GM18520 (cell line): ENCODE results near the gene NGB.

Experiments used
- ATAC-seq: cut with Tn5 transposase; IDR thresholded peaks from one replicate; pipeline ENCODE4 v1.9.1; 2021; ENCODE audit not compliant: unreplicated experiment

The NGB gene

DNA sequence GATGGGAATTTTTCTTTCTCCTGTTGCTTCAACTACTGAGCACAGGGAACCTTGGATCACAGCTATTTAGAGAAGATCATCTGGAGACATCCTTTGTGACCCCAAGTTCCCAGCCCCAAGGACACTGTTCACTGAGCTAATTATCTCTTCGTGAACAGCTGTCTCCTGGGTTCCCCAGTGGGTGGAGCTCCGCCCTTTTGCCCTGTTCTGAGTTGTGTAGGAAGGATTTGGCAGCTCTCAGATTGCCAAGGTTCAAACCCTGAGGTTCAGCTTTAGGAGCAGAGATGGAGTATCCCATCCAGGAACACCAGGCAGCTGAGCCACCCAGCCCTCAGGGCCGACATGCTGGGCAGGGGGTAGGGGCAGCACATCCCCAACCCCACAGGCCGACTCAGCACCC, 32.0 kb downstream of the NGB start:
- ATAC-seq, result no peak

GRCh38 chr14:77238356-77238755, 32.6 kb downstream of the NGB start:
- ATAC-seq, result no peak

GRCh38 chr14:77236814-77237213, 34.2 kb downstream of the NGB start:
- no peak for ATAC-seq

DNA sequence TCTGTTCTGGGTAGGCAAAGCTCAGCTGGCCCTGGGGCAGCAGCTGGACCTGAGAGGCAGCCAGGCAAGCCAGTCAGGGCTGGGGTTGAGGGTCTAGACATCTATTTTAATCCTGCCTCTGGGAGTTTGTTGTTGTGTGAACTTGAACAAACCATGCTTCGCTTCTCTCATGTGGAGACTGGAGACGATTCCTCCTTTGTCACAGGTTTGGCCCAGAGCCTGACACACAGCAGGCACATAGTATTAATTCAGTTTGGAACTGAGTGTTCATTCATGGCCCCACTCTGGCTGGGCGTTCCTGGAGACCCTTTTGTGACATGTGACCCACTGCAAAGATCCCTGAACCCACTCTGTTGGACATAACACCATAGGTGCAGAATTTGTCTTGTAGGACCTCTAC, 39.3 kb downstream of the NGB start:
- no peak for ATAC-seq

- no peak for ATAC-seq
Measured at GRCh38 chr14:77230914-77231313, 40.1 kb downstream of the NGB start.

GRCh38 chr14:77228056-77228455, 43.0 kb downstream of the NGB start:
- ATAC-seq, result no peak

- ATAC-seq, result no peak
Measured at GRCh38 chr14:77225892-77226557, 45.0 kb downstream of the NGB start.

GRCh38 chr14:77225254-77225653, 45.8 kb downstream of the NGB start:
- no peak for ATAC-seq

- ATAC-seq, result no peak
Measured at GRCh38 chr14:77224212-77224611, 46.8 kb downstream of the NGB start.

GRCh38 chr14:77222546-77223225, 48.3 kb downstream of the NGB start:
- no peak for ATAC-seq

DNA sequence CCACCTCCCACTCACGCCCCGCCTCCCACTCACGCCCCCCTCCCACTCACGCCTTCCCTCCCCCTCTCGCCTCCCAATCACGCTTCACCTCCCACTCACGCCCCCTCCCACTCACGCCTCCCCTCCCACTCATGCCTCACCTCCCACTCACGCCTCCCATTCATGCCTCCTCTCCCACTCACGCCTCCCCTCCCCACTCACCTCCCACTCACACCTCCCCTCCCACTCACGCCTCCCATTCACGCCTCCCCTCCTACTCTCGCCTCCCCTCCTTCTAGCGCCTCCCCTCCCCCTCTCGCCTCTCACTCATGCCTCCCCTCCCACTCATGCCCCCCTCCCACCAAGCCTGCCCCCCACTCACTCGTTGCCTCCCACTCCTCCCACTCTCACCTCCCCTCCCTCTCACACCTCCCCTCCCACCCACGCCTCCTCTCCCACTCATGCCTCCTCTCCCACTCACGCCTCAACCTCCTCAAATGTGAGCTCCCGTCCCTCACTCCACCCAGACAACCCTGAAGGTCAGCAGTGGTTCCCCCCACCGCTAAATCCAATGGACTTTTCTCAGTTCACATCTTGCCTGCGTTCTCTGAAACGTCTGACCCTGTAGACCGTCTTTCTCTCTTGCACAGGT, 49.6 kb downstream of the NGB start:
- no peak for ATAC-seq

DNA sequence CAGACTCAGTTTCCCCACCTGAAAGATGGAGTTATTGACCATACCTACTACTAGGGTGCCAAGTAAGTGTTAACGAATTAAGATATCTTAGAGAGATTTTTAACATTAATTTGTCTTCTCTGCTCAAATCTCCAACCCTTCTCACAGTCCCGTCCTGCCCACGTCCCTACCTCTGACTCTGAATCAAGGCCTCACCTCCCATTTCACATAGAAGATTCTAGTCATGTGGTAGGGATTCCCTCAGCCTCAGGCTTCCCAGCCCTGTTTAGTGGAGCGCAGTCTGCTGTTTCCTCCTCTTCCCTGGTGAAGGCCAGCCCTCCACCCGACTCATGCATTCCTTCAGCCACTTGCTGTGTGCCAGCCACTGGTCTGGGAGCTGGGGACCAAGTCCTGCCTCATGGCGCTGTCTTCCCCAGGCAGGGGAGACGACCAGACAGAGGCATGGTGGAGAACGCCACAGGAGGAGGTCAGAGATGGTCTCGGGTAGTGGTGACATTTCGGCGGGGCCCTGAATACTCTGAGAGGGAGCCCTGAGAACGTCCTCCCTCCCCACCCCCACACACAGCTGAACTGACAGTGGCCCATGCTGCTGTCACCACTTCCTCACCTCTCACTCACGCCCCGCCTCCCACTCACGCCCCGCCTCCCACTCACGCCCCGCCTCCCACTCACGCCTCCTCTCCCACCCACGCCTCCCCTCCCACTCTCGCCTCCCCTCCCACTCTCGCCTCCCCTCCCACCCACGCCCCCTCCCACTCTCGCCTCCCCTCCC, 50.6 kb downstream of the NGB start:
- no peak for ATAC-seq

DNA sequence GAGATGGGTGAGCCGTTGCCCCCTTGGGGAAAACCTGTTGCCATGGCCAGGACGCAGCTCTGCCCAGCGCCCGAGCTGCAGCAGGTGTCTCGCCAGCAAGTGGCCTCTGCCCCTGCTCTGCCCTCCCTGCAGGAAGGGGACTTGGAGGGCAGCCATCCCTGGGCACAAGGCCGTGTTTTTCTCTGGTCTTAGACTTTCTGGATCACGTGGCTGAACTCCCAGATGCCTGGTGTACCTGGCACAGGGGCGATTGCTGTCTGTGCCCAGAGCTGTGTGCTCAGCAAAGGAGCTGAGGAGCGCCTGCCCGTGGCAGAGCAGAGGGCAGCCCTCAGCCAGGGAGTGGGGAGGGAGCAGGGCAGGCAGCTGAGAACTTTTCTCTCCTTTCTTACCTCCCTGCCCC, 51.4 kb downstream of the NGB start:
- no peak for ATAC-seq

- no peak for ATAC-seq
Measured at GRCh38 chr14:77217551-77217950, 53.5 kb downstream of the NGB start.
